Measurements from ENCODE around the gene NPC2. TPM values are rescaled to one million over a fixed set of nuclear protein-coding genes. Genes with fewer than 3 reads are reported as not detected.
A peak's percentile ranks its signal among the peaks of the same experiment; 100 is the strongest.

Gene NPC2
- total RNA-seq, 1 experiment from 2014 or later: 195 TPM

GRCh38 chr14:74476607-74477006 is 16.5 kb downstream of the NPC2 start:
- H2AFZ ChIP-seq (ENCODE audit: low read length): no peak overlapping the region
- H3K79me2 ChIP-seq (ENCODE audit: low read length): no peaks in the 10 kb centered on the region
- no peak overlapping the region for H3K27ac ChIP-seq (ENCODE audit: low read length)
- no peaks in the 10 kb centered on the region for H3K27me3 ChIP-seq (ENCODE audit: low read length)
- H3K4me1 ChIP-seq (ENCODE audit: insufficient read depth, low read length): no peaks in the 10 kb centered on the region
- no TSS peak for BruUV-seq (replicated peaks)
- H3K36me3 ChIP-seq (ENCODE audit: low read depth, low read length): peaks cover 5% of the 10 kb centered on the region; the same call in 1 of the 2 replicates
- no peak overlapping the region for H3K9ac ChIP-seq (ENCODE audit: low read length)
- DNase-seq (no peak), ATAC-seq (no peak)
- H3K9me3 ChIP-seq (ENCODE audit: low read length): no peaks in the 10 kb centered on the region
- intact Hi-C loops (cut with micrococcal nuclease): no loop called here
- no peak overlapping the region for H3K4me2 ChIP-seq (ENCODE audit: low read length)
- no peaks in the 10 kb centered on the region for H3K9me2 ChIP-seq (replicated peaks; ENCODE audit: low read length)
- no peaks in the 10 kb centered on the region for H4K20me1 ChIP-seq (ENCODE audit: low read length)
- H3F3A ChIP-seq (ENCODE audit: low read length, unreplicated experiment): no peaks in the 10 kb centered on the region
- POLR2A ChIA-PET (ENCODE audit: unreplicated experiment): no interaction called here
- TF ChIP-seq, protein P1, sequence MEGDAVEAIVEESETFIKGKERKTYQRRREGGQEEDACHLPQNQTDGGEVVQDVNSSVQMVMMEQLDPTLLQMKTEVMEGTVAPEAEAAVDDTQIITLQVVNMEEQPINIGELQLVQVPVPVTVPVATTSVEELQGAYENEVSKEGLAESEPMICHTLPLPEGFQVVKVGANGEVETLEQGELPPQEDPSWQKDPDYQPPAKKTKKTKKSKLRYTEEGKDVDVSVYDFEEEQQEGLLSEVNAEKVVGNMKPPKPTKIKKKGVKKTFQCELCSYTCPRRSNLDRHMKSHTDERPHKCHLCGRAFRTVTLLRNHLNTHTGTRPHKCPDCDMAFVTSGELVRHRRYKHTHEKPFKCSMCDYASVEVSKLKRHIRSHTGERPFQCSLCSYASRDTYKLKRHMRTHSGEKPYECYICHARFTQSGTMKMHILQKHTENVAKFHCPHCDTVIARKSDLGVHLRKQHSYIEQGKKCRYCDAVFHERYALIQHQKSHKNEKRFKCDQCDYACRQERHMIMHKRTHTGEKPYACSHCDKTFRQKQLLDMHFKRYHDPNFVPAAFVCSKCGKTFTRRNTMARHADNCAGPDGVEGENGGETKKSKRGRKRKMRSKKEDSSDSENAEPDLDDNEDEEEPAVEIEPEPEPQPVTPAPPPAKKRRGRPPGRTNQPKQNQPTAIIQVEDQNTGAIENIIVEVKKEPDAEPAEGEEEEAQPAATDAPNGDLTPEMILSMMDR (conservative IDR thresholded peaks at IDR 0.05; ENCODE audit: low read depth, low read length): no peak
- TF ChIP-seq EZH2phosphoT487 (IDR thresholded peaks at IDR 0.05; ENCODE audit: borderline replicate concordance, low read length) (no peak), EZH2 (IDR thresholded peaks at IDR 0.05; ENCODE audit: low read length, unreplicated experiment) (no peak)
- no peak overlapping the region for H3K4me3 ChIP-seq (ENCODE audit: low read length)
- CTCF ChIA-PET: no interaction called here

- no peaks in the 10 kb centered on the region for H3F3A ChIP-seq (ENCODE audit: low read length, unreplicated experiment)
- H4K20me1 ChIP-seq (ENCODE audit: low read length): no peaks in the 10 kb centered on the region
Observed at GRCh38 chr14:74476107-74476506, 17.0 kb downstream of the NPC2 start.

DNA sequence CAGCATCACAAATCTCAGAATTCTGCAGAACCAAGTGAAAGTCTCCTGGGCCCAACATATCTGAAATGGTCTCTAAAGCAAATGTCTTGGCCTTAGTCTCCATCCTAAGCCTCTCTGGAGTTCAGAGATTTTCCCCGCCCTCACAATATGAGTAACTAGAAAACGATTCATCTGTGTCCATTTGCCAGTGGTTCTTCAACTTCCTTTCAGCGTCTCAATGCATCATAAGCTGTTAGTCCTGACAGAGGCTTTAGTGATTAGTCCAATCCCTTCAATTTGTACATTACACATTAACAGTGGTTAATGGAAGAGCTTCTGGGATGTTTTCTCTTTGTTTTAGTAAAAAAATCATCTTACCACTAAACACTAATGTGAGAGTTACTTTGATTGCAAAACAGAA is 17.4 kb downstream of the NPC2 start:
- Histone ChIP-seq H3K9ac (ENCODE audit: low read length) (no peak overlapping the region), H3K4me3 (ENCODE audit: low read length) (no peak overlapping the region), H3K4me1 (ENCODE audit: insufficient read depth, low read length) (no peaks in the 10 kb centered on the region), H3K9me3 (ENCODE audit: low read length) (no peaks in the 10 kb centered on the region), H3F3A (ENCODE audit: low read length, unreplicated experiment) (no peaks in the 10 kb centered on the region), H3K79me2 (ENCODE audit: low read length) (no peaks in the 10 kb centered on the region), H2AFZ (ENCODE audit: low read length) (no peak overlapping the region), H3K4me2 (ENCODE audit: low read length) (no peak overlapping the region), H3K27me3 (ENCODE audit: low read length) (no peaks in the 10 kb centered on the region), H3K27ac (ENCODE audit: low read length) (no peak overlapping the region), H3K9me2 (replicated peaks; ENCODE audit: low read length) (no peaks in the 10 kb centered on the region), H3K36me3 (ENCODE audit: low read depth, low read length) (peaks cover 5% of the 10 kb centered on the region; the same call in 1 of the 2 replicates), H4K20me1 (ENCODE audit: low read length) (no peaks in the 10 kb centered on the region)
- TF ChIP-seq EZH2phosphoT487 (IDR thresholded peaks at IDR 0.05; ENCODE audit: borderline replicate concordance, low read length): no peak
- TF ChIP-seq EZH2 (IDR thresholded peaks at IDR 0.05; ENCODE audit: low read length, unreplicated experiment): no peak
- TF ChIP-seq, protein P1 (conservative IDR thresholded peaks at IDR 0.05; ENCODE audit: low read depth, low read length): no peak
- intact Hi-C loops (cut with micrococcal nuclease): no loop called here
- ChIA-PET CTCF (no interaction called here), POLR2A (ENCODE audit: unreplicated experiment) (no interaction called here)
- ATAC-seq (peak; percentile 48), DNase-seq (peak; percentile 45)
- BruUV-seq (replicated peaks): no TSS peak

More at GRCh38 chr14:74476107-74476506, 17.0 kb downstream of the NPC2 start:
- ChIA-PET CTCF (no interaction called here), POLR2A (ENCODE audit: unreplicated experiment) (no interaction called here)
- TF ChIP-seq EZH2phosphoT487 (IDR thresholded peaks at IDR 0.05; ENCODE audit: borderline replicate concordance, low read length) (no peak), EZH2 (IDR thresholded peaks at IDR 0.05; ENCODE audit: low read length, unreplicated experiment) (no peak)
- TF ChIP-seq, protein P1 (conservative IDR thresholded peaks at IDR 0.05; ENCODE audit: low read depth, low read length): no peak
- peaks cover 5% of the 10 kb centered on the region; the same call in 1 of the 2 replicates for H3K36me3 ChIP-seq (ENCODE audit: low read depth, low read length)
- H3K4me1 ChIP-seq (ENCODE audit: insufficient read depth, low read length): no peaks in the 10 kb centered on the region
- intact Hi-C loops (cut with micrococcal nuclease): no loop called here
- H2AFZ ChIP-seq (ENCODE audit: low read length): no peak overlapping the region
- no peak overlapping the region for H3K4me2 ChIP-seq (ENCODE audit: low read length)
- H3K4me3 ChIP-seq (ENCODE audit: low read length): no peak overlapping the region
- no peaks in the 10 kb centered on the region for H3K9me2 ChIP-seq (replicated peaks; ENCODE audit: low read length)
- H3K27ac ChIP-seq (ENCODE audit: low read length): no peak overlapping the region
- H3K9ac ChIP-seq (ENCODE audit: low read length): no peak overlapping the region
- ATAC-seq (no peak), DNase-seq (no peak)
- no peaks in the 10 kb centered on the region for H3K79me2 ChIP-seq (ENCODE audit: low read length)
- BruUV-seq (replicated peaks): no TSS peak
- H3K9me3 ChIP-seq (ENCODE audit: low read length): no peaks in the 10 kb centered on the region
- H3K27me3 ChIP-seq (ENCODE audit: low read length): no peaks in the 10 kb centered on the region
